ENCODE data around the gene NHS. TPM values are rescaled to one million over a fixed set of nuclear protein-coding genes. Genes with fewer than 3 reads are reported as not detected.

Gene NHS
- total and polyA plus RNA-seq, 2 of the 4 experiments (the other 2 are of a cell fraction): 0.36 to 0.90 TPM

DNA sequence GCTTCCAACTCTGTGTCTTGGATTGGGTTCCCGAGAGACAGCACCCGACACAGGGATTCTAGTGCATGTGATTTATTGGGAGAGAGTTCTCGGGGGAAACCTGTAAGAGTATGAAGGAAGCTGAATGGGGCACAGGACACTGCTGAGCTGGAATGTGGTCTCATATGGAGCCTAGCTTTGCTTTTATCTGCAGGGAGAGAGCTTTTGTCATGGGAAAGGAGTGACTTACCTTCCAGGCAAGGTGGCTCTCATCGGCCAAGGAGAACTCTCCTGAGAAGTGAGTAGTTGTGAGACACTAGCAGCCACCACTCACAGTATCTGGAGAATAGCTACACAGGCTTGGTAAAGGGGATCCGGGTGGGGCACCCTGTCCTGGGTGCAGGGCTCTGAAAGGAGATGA lies 124.5 kb downstream of the NHS start:
- intact Hi-C loops (cut with micrococcal nuclease): no loop called here
- CTCF ChIA-PET: no interaction called here

More for the DNA sequence above, 124.5 kb downstream of the NHS start:
- no peaks in the 10 kb centered on the region for H3K36me3 ChIP-seq (ENCODE audit: control insufficient read depth, insufficient read depth, low read length)
- no peak overlapping the region for H3K4ac ChIP-seq (ENCODE audit: low read depth, low read length)
- no peak overlapping the region for H3K23ac ChIP-seq (ENCODE audit: low read depth, low read length)
- BruUV-seq (replicated peaks): no TSS peak
- H2BK15ac ChIP-seq (ENCODE audit: low read depth, low read length): no peak overlapping the region
- no peak overlapping the region for H2AFZ ChIP-seq (replicated peaks; ENCODE audit: low read length, poor library complexity)
- H3K4me3 ChIP-seq (ENCODE audit: insufficient read depth, low read depth, low read length): no peak overlapping the region
- no peak overlapping the region for H2AK9ac ChIP-seq (replicated peaks; ENCODE audit: low read depth, low read length, poor library complexity)
- H4K20me1 ChIP-seq (ENCODE audit: insufficient read depth, low read length): no peaks in the 10 kb centered on the region
- H3K9me1 ChIP-seq (ENCODE audit: insufficient read depth, low read length): no peaks in the 10 kb centered on the region
- dilution Hi-C loops (cut with HindIII; ENCODE audit: low sequenced_read_pairs, unreplicated experiment) (no loop called here), in situ Hi-C loops (cut with MboI; ENCODE audit: low sequenced_read_pairs) (no loop called here)
- POLR2A ChIA-PET (ENCODE audit: unreplicated experiment): no interaction called here
- no peak overlapping the region for H3K4me2 ChIP-seq (ENCODE audit: low read depth, low read length)
- H4K91ac ChIP-seq (ENCODE audit: insufficient read depth, low read depth, low read length): no peak overlapping the region
- no peak overlapping the region for H3K14ac ChIP-seq (replicated peaks; ENCODE audit: low read depth, low read length)
- H4K5ac ChIP-seq (ENCODE audit: low read depth, low read length): no peak overlapping the region
- H3K18ac ChIP-seq (ENCODE audit: low read depth, low read length): no peak overlapping the region
- peaks cover 2% of the 10 kb centered on the region; the same call in 1 of the 2 replicates for H3K4me1 ChIP-seq (ENCODE audit: control insufficient read depth, insufficient read depth, low read length)
- no peak overlapping the region for H2BK5ac ChIP-seq (ENCODE audit: low read depth, low read length, poor library complexity, severe bottlenecking)
- peaks cover 4% of the 10 kb centered on the region; the same call in 1 of the 2 replicates for H3K27me3 ChIP-seq (ENCODE audit: control insufficient read depth, insufficient read depth, low read length)
- DNase-seq (no peak), ATAC-seq (ENCODE audit: low read depth) (no peak)
- TF ChIP-seq, protein P1, sequence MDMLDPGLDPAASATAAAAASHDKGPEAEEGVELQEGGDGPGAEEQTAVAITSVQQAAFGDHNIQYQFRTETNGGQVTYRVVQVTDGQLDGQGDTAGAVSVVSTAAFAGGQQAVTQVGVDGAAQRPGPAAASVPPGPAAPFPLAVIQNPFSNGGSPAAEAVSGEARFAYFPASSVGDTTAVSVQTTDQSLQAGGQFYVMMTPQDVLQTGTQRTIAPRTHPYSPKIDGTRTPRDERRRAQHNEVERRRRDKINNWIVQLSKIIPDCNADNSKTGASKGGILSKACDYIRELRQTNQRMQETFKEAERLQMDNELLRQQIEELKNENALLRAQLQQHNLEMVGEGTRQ (IDR thresholded peaks at IDR 0.05; ENCODE audit: low read depth, low read length): no peak
- TF ChIP-seq RAD21 (IDR thresholded peaks at IDR 0.05; ENCODE audit: low read length) (no peak), SMC3 (IDR thresholded peaks at IDR 0.05; ENCODE audit: low read depth, low read length) (no peak), BHLHE40 (IDR thresholded peaks at IDR 0.05; ENCODE audit: low read depth, low read length) (no peak), CHD1 (IDR thresholded peaks at IDR 0.05; ENCODE audit: low read depth, low read length) (no peak), RFX5 (IDR thresholded peaks at IDR 0.05; ENCODE audit: low read depth, low read length) (no peak), RCOR1 (IDR thresholded peaks at IDR 0.05; ENCODE audit: insufficient replicate concordance, low read length) (no peak), MXI1 (IDR thresholded peaks at IDR 0.05; ENCODE audit: borderline replicate concordance, low read depth, low read length) (no peak), POLR2A (IDR thresholded peaks at IDR 0.05; ENCODE audit: low read depth, low read length) (no peak), MAFK (IDR thresholded peaks at IDR 0.05; ENCODE audit: low read depth, low read length) (no peak), CEBPB (IDR thresholded peaks at IDR 0.05; ENCODE audit: low read depth, low read length) (no peak), MAZ (IDR thresholded peaks at IDR 0.05; ENCODE audit: borderline replicate concordance, low read depth, low read length) (no peak), NFE2L2 (IDR thresholded peaks at IDR 0.05; ENCODE audit: low read depth, low read length) (no peak), FOS (IDR thresholded peaks at IDR 0.05; ENCODE audit: low read depth, low read length) (no peak)
- TF ChIP-seq, protein P2, sequence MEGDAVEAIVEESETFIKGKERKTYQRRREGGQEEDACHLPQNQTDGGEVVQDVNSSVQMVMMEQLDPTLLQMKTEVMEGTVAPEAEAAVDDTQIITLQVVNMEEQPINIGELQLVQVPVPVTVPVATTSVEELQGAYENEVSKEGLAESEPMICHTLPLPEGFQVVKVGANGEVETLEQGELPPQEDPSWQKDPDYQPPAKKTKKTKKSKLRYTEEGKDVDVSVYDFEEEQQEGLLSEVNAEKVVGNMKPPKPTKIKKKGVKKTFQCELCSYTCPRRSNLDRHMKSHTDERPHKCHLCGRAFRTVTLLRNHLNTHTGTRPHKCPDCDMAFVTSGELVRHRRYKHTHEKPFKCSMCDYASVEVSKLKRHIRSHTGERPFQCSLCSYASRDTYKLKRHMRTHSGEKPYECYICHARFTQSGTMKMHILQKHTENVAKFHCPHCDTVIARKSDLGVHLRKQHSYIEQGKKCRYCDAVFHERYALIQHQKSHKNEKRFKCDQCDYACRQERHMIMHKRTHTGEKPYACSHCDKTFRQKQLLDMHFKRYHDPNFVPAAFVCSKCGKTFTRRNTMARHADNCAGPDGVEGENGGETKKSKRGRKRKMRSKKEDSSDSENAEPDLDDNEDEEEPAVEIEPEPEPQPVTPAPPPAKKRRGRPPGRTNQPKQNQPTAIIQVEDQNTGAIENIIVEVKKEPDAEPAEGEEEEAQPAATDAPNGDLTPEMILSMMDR (conservative IDR thresholded peaks at IDR 0.05; ENCODE audit: low read depth, low read length): no peak
- TF ChIP-seq, protein P3, sequence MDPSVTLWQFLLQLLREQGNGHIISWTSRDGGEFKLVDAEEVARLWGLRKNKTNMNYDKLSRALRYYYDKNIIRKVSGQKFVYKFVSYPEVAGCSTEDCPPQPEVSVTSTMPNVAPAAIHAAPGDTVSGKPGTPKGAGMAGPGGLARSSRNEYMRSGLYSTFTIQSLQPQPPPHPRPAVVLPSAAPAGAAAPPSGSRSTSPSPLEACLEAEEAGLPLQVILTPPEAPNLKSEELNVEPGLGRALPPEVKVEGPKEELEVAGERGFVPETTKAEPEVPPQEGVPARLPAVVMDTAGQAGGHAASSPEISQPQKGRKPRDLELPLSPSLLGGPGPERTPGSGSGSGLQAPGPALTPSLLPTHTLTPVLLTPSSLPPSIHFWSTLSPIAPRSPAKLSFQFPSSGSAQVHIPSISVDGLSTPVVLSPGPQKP (IDR thresholded peaks at IDR 0.05; ENCODE audit: borderline replicate concordance, low read depth, low read length): no peak
- H2AK5ac ChIP-seq (ENCODE audit: low read depth, low read length): no peak overlapping the region
- no peaks in the 10 kb centered on the region for H3K79me1 ChIP-seq (ENCODE audit: low read depth in 1 of 2, low read length in 2 of 2)
- H2BK120ac ChIP-seq (ENCODE audit: low read depth, low read length): no peak overlapping the region
- H3K9me3 ChIP-seq (ENCODE audit: control insufficient read depth, insufficient read depth, low read length): no peaks in the 10 kb centered on the region
- no peak overlapping the region for H4K8ac ChIP-seq (ENCODE audit: low read depth in 2 of 2, low read length in 2 of 2)
- H3K27ac ChIP-seq (ENCODE audit: insufficient read depth, low read length): no peak overlapping the region
- WGBS, 2 experiments (ENCODE audit: extremely low coverage in 2 of 2, insufficient read length in 1 of 2): 92% methylated on average over 2 of the region's 5 CpGs; no CpG with 5 or more reads in 1 of the 2 experiments
- H3K9ac ChIP-seq (ENCODE audit: low read depth, low read length): no peak overlapping the region
- H3K56ac ChIP-seq (ENCODE audit: extremely low read depth, insufficient read depth, low read length): no peak overlapping the region
- no peak overlapping the region for H2BK20ac ChIP-seq (ENCODE audit: low read depth, low read length)
